HepG2 (cell line): Measurements from ENCODE around the gene CIAO2A.

ENCODE experiments used
- CREB1 ChIP-seq, 2 experiments: fragments of 450-650 bp in 1 of 2; IDR thresholded peaks; 2 replicates each; pipeline ENCODE4 v1.6.1; 2016 to 2017; ENCODE audit warnings: control low read depth in 1 of 2, mild to moderate bottlenecking in 1 of 2, missing compliant biosample characterization in 1 of 2, missing genetic modification characterization in 1 of 2
- NR3C1 ChIP-seq: sonication (generic); formaldehyde crosslinking; IDR thresholded peaks from 2 replicates; pipeline ENCODE4 v1.4.0; 2020; ENCODE audit warnings: missing genetic modification reagents
- RAD21 ChIP-seq: fragments of 450-650 bp; formaldehyde crosslinking; IDR thresholded peaks from 2 replicates; pipeline ENCODE4 v1.5.0; 2020; ENCODE audit warnings: mild to moderate bottlenecking
- SETDB1 ChIP-seq: sonication (generic); formaldehyde crosslinking; IDR thresholded peaks from 2 replicates; pipeline ENCODE4 v1.5.1; 2020; ENCODE audit warnings: missing genetic modification reagents, mild to moderate bottlenecking, borderline replicate concordance
- SMAD1 ChIP-seq: sonication (generic); formaldehyde crosslinking; IDR thresholded peaks from 2 replicates; pipeline ENCODE4 v1.4.0; 2020; ENCODE audit warnings: missing genetic modification reagents, low read depth, mild to moderate bottlenecking, borderline replicate concordance
- TGIF2 ChIP-seq: IDR thresholded peaks from 2 replicates; pipeline ENCODE4 v1.6.1; 2016; ENCODE audit warnings: control low read depth, missing compliant biosample characterization
- ZBTB8A ChIP-seq: sonication (generic); formaldehyde crosslinking; IDR thresholded peaks from 2 replicates; pipeline ENCODE4 v1.4.0; 2020; ENCODE audit warnings: mild to moderate bottlenecking, low read depth, missing genetic modification reagents, borderline replicate concordance
- ZMYM3 ChIP-seq: sonication (generic); formaldehyde crosslinking; IDR thresholded peaks from 2 replicates; pipeline ENCODE4 v1.5.1; 2020; ENCODE audit warnings: mild to moderate bottlenecking, missing genetic modification reagents
- ZNF510 ChIP-seq: sonication (generic); formaldehyde crosslinking; IDR thresholded peaks from 2 replicates; pipeline ENCODE4 v1.4.0; 2020; ENCODE audit warnings: low read depth, mild to moderate bottlenecking, missing genetic modification reagents
- TF ChIP-seq, protein P1 (sequence below): sonication (generic); formaldehyde crosslinking; IDR thresholded peaks from 2 replicates; pipeline ENCODE4 v1.5.0; 2020; ENCODE audit warnings: mild to moderate bottlenecking, missing genetic modification reagents, moderate library complexity
- TF ChIP-seq, protein P2 (sequence below): IDR thresholded peaks from 2 replicates; pipeline ENCODE4 v1.6.1; 2016; ENCODE audit warnings: low read depth
- TF ChIP-seq, protein P3 (sequence below): sonication (generic); formaldehyde crosslinking; conservative IDR thresholded peaks from 2 replicates; pipeline ENCODE4 v1.4.0; 2020; ENCODE audit warnings: missing genetic modification reagents

DNA sequence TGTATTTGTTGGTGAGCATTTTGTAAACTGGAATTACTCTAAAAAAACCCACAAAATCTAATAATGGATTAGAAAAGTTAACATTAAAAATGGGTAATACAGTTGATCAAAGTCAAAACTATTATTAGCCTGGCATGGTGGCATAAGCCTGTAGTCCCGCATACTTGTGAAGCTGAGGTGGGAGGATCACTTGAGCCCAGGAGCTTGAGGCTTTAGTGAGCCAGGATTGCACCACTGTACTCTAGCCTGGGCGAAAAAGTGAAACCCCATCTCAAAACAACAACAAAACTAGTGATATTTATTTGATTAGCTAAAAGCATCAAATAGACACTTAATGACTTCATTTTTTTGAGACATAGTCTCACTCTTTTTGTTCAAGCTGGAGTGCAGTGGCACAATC lies 5.7 kb upstream of the CIAO2A start:
- no peak for TF ChIP-seq ZBTB8A (CRISPR knock-in tag)
- TF ChIP-seq CREB1 (IDR thresholded peaks at IDR 0.05) = no peak
- TF ChIP-seq CREB1 (CRISPR knock-in tag; IDR thresholded peaks at IDR 0.05) = no peak
- TF ChIP-seq ZNF510 (CRISPR knock-in tag) = no peak
- no peak for TF ChIP-seq SETDB1 (CRISPR knock-in tag)
- no peak for TF ChIP-seq NR3C1
- TF ChIP-seq ZMYM3 (CRISPR knock-in tag) = no peak
- TF ChIP-seq, protein P1, sequence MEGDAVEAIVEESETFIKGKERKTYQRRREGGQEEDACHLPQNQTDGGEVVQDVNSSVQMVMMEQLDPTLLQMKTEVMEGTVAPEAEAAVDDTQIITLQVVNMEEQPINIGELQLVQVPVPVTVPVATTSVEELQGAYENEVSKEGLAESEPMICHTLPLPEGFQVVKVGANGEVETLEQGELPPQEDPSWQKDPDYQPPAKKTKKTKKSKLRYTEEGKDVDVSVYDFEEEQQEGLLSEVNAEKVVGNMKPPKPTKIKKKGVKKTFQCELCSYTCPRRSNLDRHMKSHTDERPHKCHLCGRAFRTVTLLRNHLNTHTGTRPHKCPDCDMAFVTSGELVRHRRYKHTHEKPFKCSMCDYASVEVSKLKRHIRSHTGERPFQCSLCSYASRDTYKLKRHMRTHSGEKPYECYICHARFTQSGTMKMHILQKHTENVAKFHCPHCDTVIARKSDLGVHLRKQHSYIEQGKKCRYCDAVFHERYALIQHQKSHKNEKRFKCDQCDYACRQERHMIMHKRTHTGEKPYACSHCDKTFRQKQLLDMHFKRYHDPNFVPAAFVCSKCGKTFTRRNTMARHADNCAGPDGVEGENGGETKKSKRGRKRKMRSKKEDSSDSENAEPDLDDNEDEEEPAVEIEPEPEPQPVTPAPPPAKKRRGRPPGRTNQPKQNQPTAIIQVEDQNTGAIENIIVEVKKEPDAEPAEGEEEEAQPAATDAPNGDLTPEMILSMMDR (CRISPR knock-in tag) = no peak
- no peak for TF ChIP-seq TGIF2 (CRISPR knock-in tag)
- no peak for TF ChIP-seq RAD21 (CRISPR knock-in tag)
- TF ChIP-seq, protein P2, sequence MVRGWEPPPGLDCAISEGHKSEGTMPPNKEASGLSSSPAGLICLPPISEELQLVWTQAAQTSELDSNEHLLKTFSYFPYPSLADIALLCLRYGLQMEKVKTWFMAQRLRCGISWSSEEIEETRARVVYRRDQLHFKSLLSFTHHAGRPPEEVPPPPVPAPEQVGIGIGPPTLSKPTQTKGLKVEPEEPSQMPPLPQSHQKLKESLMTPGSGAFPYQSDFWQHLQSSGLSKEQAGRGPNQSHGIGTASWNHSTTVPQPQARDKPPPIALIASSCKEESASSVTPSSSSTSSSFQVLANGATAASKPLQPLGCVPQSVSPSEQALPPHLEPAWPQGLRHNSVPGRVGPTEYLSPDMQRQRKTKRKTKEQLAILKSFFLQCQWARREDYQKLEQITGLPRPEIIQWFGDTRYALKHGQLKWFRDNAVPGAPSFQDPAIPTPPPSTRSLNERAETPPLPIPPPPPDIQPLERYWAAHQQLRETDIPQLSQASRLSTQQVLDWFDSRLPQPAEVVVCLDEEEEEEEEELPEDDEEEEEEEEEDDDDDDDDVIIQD = no peak
- no peak for TF ChIP-seq SMAD1
- TF ChIP-seq, protein P3, sequence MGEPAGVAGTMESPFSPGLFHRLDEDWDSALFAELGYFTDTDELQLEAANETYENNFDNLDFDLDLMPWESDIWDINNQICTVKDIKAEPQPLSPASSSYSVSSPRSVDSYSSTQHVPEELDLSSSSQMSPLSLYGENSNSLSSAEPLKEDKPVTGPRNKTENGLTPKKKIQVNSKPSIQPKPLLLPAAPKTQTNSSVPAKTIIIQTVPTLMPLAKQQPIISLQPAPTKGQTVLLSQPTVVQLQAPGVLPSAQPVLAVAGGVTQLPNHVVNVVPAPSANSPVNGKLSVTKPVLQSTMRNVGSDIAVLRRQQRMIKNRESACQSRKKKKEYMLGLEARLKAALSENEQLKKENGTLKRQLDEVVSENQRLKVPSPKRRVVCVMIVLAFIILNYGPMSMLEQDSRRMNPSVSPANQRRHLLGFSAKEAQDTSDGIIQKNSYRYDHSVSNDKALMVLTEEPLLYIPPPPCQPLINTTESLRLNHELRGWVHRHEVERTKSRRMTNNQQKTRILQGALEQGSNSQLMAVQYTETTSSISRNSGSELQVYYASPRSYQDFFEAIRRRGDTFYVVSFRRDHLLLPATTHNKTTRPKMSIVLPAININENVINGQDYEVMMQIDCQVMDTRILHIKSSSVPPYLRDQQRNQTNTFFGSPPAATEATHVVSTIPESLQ (CRISPR knock-in tag) = no peak
